ENCODE measurements around the gene TRIM2.

DNA sequence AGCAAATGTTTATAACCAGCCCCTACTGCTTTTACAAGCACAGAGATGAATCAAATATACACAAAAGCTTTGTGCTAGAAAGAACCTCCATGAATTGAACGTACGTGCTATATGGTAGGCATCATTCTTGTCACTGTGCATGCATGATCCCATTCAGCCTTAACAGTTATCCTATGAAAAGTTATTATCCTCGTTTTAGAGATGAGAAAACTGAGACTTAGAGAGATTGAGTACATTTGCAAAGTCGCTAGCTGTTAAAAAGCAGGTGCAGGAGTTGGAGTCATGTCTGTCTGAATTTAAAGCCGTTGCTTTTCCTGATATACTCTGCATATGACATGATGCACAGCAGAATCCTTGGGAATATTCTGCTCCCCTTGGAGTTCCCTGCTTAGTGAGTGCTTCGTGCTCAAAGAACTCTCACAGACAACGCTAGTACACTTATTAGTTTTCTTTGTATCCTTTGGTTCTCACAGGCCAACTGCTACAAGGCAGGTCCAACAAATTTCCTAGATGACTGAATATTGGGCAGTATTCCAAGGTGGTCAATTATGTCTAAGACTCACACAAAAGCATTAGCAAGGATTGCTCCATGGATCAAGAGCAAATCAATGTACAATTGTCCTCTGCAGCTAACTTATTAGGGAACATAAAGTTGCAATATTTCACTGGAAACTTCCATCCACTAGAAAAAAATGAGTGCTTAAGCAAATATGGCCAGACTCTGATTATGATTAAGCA, 42.8 kb upstream of the TRIM2 start:
- TF ChIP-seq, protein P1, sequence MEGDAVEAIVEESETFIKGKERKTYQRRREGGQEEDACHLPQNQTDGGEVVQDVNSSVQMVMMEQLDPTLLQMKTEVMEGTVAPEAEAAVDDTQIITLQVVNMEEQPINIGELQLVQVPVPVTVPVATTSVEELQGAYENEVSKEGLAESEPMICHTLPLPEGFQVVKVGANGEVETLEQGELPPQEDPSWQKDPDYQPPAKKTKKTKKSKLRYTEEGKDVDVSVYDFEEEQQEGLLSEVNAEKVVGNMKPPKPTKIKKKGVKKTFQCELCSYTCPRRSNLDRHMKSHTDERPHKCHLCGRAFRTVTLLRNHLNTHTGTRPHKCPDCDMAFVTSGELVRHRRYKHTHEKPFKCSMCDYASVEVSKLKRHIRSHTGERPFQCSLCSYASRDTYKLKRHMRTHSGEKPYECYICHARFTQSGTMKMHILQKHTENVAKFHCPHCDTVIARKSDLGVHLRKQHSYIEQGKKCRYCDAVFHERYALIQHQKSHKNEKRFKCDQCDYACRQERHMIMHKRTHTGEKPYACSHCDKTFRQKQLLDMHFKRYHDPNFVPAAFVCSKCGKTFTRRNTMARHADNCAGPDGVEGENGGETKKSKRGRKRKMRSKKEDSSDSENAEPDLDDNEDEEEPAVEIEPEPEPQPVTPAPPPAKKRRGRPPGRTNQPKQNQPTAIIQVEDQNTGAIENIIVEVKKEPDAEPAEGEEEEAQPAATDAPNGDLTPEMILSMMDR (conservative IDR thresholded peaks at IDR 0.05; ENCODE audit: low read depth in 2 of 2): no peak
- TF ChIP-seq EZH2 (IDR thresholded peaks at IDR 0.05; ENCODE audit: low read depth, unreplicated experiment): no peak
- TF ChIP-seq POLR2AphosphoS5 (IDR thresholded peaks at IDR 0.05; ENCODE audit: low read depth): no peak
- no peak for TF ChIP-seq ZNF114 (CRISPR knock-in tag; IDR thresholded peaks at IDR 0.05)
- TF ChIP-seq CREB1 (CRISPR knock-in tag; IDR thresholded peaks at IDR 0.05; ENCODE audit: low read depth): no peak
- no peak for TF ChIP-seq JUNB (IDR thresholded peaks at IDR 0.05; ENCODE audit: unreplicated experiment)
- TF ChIP-seq, protein P2, sequence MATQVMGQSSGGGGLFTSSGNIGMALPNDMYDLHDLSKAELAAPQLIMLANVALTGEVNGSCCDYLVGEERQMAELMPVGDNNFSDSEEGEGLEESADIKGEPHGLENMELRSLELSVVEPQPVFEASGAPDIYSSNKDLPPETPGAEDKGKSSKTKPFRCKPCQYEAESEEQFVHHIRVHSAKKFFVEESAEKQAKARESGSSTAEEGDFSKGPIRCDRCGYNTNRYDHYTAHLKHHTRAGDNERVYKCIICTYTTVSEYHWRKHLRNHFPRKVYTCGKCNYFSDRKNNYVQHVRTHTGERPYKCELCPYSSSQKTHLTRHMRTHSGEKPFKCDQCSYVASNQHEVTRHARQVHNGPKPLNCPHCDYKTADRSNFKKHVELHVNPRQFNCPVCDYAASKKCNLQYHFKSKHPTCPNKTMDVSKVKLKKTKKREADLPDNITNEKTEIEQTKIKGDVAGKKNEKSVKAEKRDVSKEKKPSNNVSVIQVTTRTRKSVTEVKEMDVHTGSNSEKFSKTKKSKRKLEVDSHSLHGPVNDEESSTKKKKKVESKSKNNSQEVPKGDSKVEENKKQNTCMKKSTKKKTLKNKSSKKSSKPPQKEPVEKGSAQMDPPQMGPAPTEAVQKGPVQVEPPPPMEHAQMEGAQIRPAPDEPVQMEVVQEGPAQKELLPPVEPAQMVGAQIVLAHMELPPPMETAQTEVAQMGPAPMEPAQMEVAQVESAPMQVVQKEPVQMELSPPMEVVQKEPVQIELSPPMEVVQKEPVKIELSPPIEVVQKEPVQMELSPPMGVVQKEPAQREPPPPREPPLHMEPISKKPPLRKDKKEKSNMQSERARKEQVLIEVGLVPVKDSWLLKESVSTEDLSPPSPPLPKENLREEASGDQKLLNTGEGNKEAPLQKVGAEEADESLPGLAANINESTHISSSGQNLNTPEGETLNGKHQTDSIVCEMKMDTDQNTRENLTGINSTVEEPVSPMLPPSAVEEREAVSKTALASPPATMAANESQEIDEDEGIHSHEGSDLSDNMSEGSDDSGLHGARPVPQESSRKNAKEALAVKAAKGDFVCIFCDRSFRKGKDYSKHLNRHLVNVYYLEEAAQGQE (IDR thresholded peaks at IDR 0.05; ENCODE audit: unreplicated experiment): no peak
- TF ChIP-seq ZNF331 (CRISPR knock-in tag; IDR thresholded peaks at IDR 0.05; ENCODE audit: low read depth): no peak
- TF ChIP-seq NANOG (IDR thresholded peaks at IDR 0.05; ENCODE audit: borderline replicate concordance): no peak
- no peak for TF ChIP-seq EZH2phosphoT487 (IDR thresholded peaks at IDR 0.05; ENCODE audit: unreplicated experiment)
- TF ChIP-seq, protein P3, sequence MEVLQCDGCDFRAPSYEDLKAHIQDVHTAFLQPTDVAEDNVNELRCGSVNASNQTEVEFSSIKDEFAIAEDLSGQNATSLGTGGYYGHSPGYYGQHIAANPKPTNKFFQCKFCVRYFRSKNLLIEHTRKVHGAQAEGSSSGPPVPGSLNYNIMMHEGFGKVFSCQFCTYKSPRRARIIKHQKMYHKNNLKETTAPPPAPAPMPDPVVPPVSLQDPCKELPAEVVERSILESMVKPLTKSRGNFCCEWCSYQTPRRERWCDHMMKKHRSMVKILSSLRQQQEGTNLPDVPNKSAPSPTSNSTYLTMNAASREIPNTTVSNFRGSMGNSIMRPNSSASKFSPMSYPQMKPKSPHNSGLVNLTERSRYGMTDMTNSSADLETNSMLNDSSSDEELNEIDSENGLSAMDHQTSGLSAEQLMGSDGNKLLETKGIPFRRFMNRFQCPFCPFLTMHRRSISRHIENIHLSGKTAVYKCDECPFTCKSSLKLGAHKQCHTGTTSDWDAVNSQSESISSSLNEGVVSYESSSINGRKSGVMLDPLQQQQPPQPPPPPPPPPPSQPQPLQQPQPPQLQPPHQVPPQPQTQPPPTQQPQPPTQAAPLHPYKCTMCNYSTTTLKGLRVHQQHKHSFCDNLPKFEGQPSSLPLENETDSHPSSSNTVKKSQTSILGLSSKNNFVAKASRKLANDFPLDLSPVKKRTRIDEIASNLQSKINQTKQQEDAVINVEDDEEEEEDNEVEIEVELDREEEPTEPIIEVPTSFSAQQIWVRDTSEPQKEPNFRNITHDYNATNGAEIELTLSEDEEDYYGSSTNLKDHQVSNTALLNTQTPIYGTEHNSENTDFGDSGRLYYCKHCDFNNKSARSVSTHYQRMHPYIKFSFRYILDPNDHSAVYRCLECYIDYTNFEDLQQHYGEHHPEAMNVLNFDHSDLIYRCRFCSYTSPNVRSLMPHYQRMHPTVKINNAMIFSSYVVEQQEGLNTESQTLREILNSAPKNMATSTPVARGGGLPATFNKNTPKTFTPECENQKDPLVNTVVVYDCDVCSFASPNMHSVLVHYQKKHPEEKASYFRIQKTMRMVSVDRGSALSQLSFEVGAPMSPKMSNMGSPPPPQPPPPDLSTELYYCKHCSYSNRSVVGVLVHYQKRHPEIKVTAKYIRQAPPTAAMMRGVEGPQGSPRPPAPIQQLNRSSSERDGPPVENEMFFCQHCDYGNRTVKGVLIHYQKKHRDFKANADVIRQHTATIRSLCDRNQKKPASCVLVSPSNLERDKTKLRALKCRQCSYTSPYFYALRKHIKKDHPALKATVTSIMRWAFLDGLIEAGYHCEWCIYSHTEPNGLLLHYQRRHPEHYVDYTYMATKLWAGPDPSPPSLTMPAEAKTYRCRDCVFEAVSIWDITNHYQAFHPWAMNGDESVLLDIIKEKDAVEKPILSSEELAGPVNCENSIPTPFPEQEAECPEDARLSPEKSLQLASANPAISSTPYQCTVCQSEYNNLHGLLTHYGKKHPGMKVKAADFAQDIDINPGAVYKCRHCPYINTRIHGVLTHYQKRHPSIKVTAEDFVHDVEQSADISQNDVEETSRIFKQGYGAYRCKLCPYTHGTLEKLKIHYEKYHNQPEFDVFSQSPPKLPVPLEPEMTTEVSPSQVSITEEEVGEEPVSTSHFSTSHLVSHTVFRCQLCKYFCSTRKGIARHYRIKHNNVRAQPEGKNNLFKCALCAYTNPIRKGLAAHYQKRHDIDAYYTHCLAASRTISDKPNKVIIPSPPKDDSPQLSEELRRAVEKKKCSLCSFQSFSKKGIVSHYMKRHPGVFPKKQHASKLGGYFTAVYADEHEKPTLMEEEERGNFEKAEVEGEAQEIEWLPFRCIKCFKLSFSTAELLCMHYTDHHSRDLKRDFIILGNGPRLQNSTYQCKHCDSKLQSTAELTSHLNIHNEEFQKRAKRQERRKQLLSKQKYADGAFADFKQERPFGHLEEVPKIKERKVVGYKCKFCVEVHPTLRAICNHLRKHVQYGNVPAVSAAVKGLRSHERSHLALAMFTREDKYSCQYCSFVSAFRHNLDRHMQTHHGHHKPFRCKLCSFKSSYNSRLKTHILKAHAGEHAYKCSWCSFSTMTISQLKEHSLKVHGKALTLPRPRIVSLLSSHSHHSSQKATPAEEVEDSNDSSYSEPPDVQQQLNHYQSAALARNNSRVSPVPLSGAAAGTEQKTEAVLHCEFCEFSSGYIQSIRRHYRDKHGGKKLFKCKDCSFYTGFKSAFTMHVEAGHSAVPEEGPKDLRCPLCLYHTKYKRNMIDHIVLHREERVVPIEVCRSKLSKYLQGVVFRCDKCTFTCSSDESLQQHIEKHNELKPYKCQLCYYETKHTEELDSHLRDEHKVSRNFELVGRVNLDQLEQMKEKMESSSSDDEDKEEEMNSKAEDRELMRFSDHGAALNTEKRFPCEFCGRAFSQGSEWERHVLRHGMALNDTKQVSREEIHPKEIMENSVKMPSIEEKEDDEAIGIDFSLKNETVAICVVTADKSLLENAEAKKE (CRISPR knock-in tag; IDR thresholded peaks at IDR 0.05): no peak
- no peak for TF ChIP-seq STAT1 (IDR thresholded peaks at IDR 0.05; ENCODE audit: unreplicated experiment)
